ENCODE results near the gene CNTFR.

CNTFR gene

GRCh38 chr9:34588671-34589635 lies 571 bp downstream of the CNTFR start:
- H3K9me3 ChIP-seq (ENCODE audit: control insufficient read depth, low read length), result no peaks in the 10 kb centered on the region
- peaks cover 67% of the 10 kb centered on the region for H3K4me1 ChIP-seq (ENCODE audit: control insufficient read depth, insufficient read depth, low read length)
- H3K27me3 ChIP-seq (ENCODE audit: control insufficient read depth, insufficient read depth, low read length, poor library complexity, severe bottlenecking), result peaks cover 71% of the 10 kb centered on the region
- peak overlapping the region; percentile 61 for H3K4me3 ChIP-seq (ENCODE audit: insufficient read depth, low read depth, low read length)
- H3K27ac ChIP-seq (ENCODE audit: insufficient read depth, low read depth, low read length, poor library complexity, severe bottlenecking), result no peak overlapping the region
- no peaks in the 10 kb centered on the region for H3K36me3 ChIP-seq (ENCODE audit: control insufficient read depth, insufficient read depth, low read length)
- WGBS, 2 experiments, result 1% methylated on average over 86 of the region's 86 CpGs

- no peak overlapping the region for H3K27ac ChIP-seq (ENCODE audit: insufficient read depth, low read depth, low read length, poor library complexity, severe bottlenecking)
- H3K4me1 ChIP-seq (ENCODE audit: control insufficient read depth, insufficient read depth, low read length), result peaks cover 76% of the 10 kb centered on the region
- H3K36me3 ChIP-seq (ENCODE audit: control insufficient read depth, insufficient read depth, low read length), result no peaks in the 10 kb centered on the region
- H3K4me3 ChIP-seq (ENCODE audit: insufficient read depth, low read depth, low read length), result no peak overlapping the region
- 91 to 94% methylated on average over 2 of the region's 2 CpGs for WGBS, 2 experiments
- peaks cover 54% of the 10 kb centered on the region for H3K27me3 ChIP-seq (ENCODE audit: control insufficient read depth, insufficient read depth, low read length, poor library complexity, severe bottlenecking)
- H3K9me3 ChIP-seq (ENCODE audit: control insufficient read depth, low read length), result no peaks in the 10 kb centered on the region
Observed at GRCh38 chr9:34587271-34587670, 2.3 kb downstream of the CNTFR start.

GRCh38 chr9:34585946-34586669 lies 3.4 kb downstream of the CNTFR start:
- H3K36me3 ChIP-seq (ENCODE audit: control insufficient read depth, insufficient read depth, low read length), result no peaks in the 10 kb centered on the region
- H3K27ac ChIP-seq (ENCODE audit: insufficient read depth, low read depth, low read length, poor library complexity, severe bottlenecking), result no peak overlapping the region
- peaks cover 43% of the 10 kb centered on the region for H3K27me3 ChIP-seq (ENCODE audit: control insufficient read depth, insufficient read depth, low read length, poor library complexity, severe bottlenecking)
- WGBS, 2 experiments, result 25 to 26% methylated on average over 8 of the region's 11 CpGs
- peaks cover 77% of the 10 kb centered on the region for H3K4me1 ChIP-seq (ENCODE audit: control insufficient read depth, insufficient read depth, low read length)
- no peak overlapping the region for H3K4me3 ChIP-seq (ENCODE audit: insufficient read depth, low read depth, low read length)
- no peaks in the 10 kb centered on the region for H3K9me3 ChIP-seq (ENCODE audit: control insufficient read depth, low read length)

- WGBS, 2 experiments, result 88 to 95% methylated on average over 5 of the region's 5 CpGs
- H3K4me3 ChIP-seq (ENCODE audit: insufficient read depth, low read depth, low read length), result no peak overlapping the region
- no peaks in the 10 kb centered on the region for H3K9me3 ChIP-seq (ENCODE audit: control insufficient read depth, low read length)
- peaks cover 31% of the 10 kb centered on the region for H3K27me3 ChIP-seq (ENCODE audit: control insufficient read depth, insufficient read depth, low read length, poor library complexity, severe bottlenecking)
- no peaks in the 10 kb centered on the region for H3K36me3 ChIP-seq (ENCODE audit: control insufficient read depth, insufficient read depth, low read length)
- no peak overlapping the region for H3K27ac ChIP-seq (ENCODE audit: insufficient read depth, low read depth, low read length, poor library complexity, severe bottlenecking)
- peaks cover 80% of the 10 kb centered on the region for H3K4me1 ChIP-seq (ENCODE audit: control insufficient read depth, insufficient read depth, low read length)
Observed at GRCh38 chr9:34584970-34585369, 4.6 kb downstream of the CNTFR start.

- WGBS, 2 experiments, result 93 to 97% methylated on average over 4 to 5 of the region's 5 CpGs
- H3K27me3 ChIP-seq (ENCODE audit: control insufficient read depth, insufficient read depth, low read length, poor library complexity, severe bottlenecking), result peaks cover 11% of the 10 kb centered on the region
- no peak overlapping the region for H3K27ac ChIP-seq (ENCODE audit: insufficient read depth, low read depth, low read length, poor library complexity, severe bottlenecking)
Observed at GRCh38 chr9:34582787-34583186, 6.7 kb downstream of the CNTFR start.

GRCh38 chr9:34581318-34581717 lies 8.2 kb downstream of the CNTFR start:
- Histone ChIP-seq H3K4me3 (ENCODE audit: insufficient read depth, low read depth, low read length) (no peak overlapping the region), H3K4me1 (ENCODE audit: control insufficient read depth, insufficient read depth, low read length) (peaks cover 89% of the 10 kb centered on the region), H3K27ac (ENCODE audit: insufficient read depth, low read depth, low read length, poor library complexity, severe bottlenecking) (peak overlapping the region; percentile 98), H3K36me3 (ENCODE audit: control insufficient read depth, insufficient read depth, low read length) (no peaks in the 10 kb centered on the region), H3K27me3 (ENCODE audit: control insufficient read depth, insufficient read depth, low read length, poor library complexity, severe bottlenecking) (no peaks in the 10 kb centered on the region), H3K9me3 (ENCODE audit: control insufficient read depth, low read length) (no peaks in the 10 kb centered on the region)
- 87 to 90% methylated on average over 3 of the region's 3 CpGs for WGBS, 2 experiments

More at GRCh38 chr9:34582787-34583186, 6.7 kb downstream of the CNTFR start:
- Histone ChIP-seq H3K36me3 (ENCODE audit: control insufficient read depth, insufficient read depth, low read length) (no peaks in the 10 kb centered on the region), H3K4me3 (ENCODE audit: insufficient read depth, low read depth, low read length) (no peak overlapping the region), H3K4me1 (ENCODE audit: control insufficient read depth, insufficient read depth, low read length) (peaks cover 91% of the 10 kb centered on the region), H3K9me3 (ENCODE audit: control insufficient read depth, low read length) (no peaks in the 10 kb centered on the region)

- H3K27me3 ChIP-seq (ENCODE audit: control insufficient read depth, insufficient read depth, low read length, poor library complexity, severe bottlenecking), result no peaks in the 10 kb centered on the region
- no peaks in the 10 kb centered on the region for H3K36me3 ChIP-seq (ENCODE audit: control insufficient read depth, insufficient read depth, low read length)
- H3K4me3 ChIP-seq (ENCODE audit: insufficient read depth, low read depth, low read length), result peak overlapping the region; percentile 13
- WGBS, 2 experiments, result 0 to 1% methylated on average over 8 of the region's 8 CpGs
- peaks cover 87% of the 10 kb centered on the region for H3K4me1 ChIP-seq (ENCODE audit: control insufficient read depth, insufficient read depth, low read length)
- H3K9me3 ChIP-seq (ENCODE audit: control insufficient read depth, low read length), result no peaks in the 10 kb centered on the region
- peak overlapping the region; percentile 98 for H3K27ac ChIP-seq (ENCODE audit: insufficient read depth, low read depth, low read length, poor library complexity, severe bottlenecking)
Observed at GRCh38 chr9:34580358-34580757, 9.2 kb downstream of the CNTFR start.

GRCh38 chr9:34579808-34580163 lies 9.7 kb downstream of the CNTFR start:
- Histone ChIP-seq H3K4me3 (ENCODE audit: insufficient read depth, low read depth, low read length) (no peak overlapping the region), H3K9me3 (ENCODE audit: control insufficient read depth, low read length) (no peaks in the 10 kb centered on the region), H3K36me3 (ENCODE audit: control insufficient read depth, insufficient read depth, low read length) (no peaks in the 10 kb centered on the region), H3K27ac (ENCODE audit: insufficient read depth, low read depth, low read length, poor library complexity, severe bottlenecking) (peak overlapping the region; percentile 98), H3K27me3 (ENCODE audit: control insufficient read depth, insufficient read depth, low read length, poor library complexity, severe bottlenecking) (no peaks in the 10 kb centered on the region), H3K4me1 (ENCODE audit: control insufficient read depth, insufficient read depth, low read length) (peaks cover 87% of the 10 kb centered on the region)
- 31 to 34% methylated on average over 5 of the region's 5 CpGs for WGBS, 2 experiments

- no peaks in the 10 kb centered on the region for H3K36me3 ChIP-seq (ENCODE audit: control insufficient read depth, insufficient read depth, low read length)
- H3K4me1 ChIP-seq (ENCODE audit: control insufficient read depth, insufficient read depth, low read length), result peaks cover 87% of the 10 kb centered on the region
- H3K9me3 ChIP-seq (ENCODE audit: control insufficient read depth, low read length), result no peaks in the 10 kb centered on the region
- WGBS, 2 experiments, result 4 to 6% methylated on average over 14 to 17 of the region's 17 CpGs
- H3K27me3 ChIP-seq (ENCODE audit: control insufficient read depth, insufficient read depth, low read length, poor library complexity, severe bottlenecking), result no peaks in the 10 kb centered on the region
- H3K4me3 ChIP-seq (ENCODE audit: insufficient read depth, low read depth, low read length), result peak overlapping the region; percentile 45
- peak overlapping the region; percentile 98 for H3K27ac ChIP-seq (ENCODE audit: insufficient read depth, low read depth, low read length, poor library complexity, severe bottlenecking)
Observed at GRCh38 chr9:34579104-34579807, 10.3 kb downstream of the CNTFR start.
